Right forelimb (tissue), 1 donor: ENCODE data around the gene SLC9A3.

Experiments
- DNase-seq: peaks from one replicate; pipeline ENCODE4 v3.0.0-alpha.2; 2018

Gene SLC9A3

DNA sequence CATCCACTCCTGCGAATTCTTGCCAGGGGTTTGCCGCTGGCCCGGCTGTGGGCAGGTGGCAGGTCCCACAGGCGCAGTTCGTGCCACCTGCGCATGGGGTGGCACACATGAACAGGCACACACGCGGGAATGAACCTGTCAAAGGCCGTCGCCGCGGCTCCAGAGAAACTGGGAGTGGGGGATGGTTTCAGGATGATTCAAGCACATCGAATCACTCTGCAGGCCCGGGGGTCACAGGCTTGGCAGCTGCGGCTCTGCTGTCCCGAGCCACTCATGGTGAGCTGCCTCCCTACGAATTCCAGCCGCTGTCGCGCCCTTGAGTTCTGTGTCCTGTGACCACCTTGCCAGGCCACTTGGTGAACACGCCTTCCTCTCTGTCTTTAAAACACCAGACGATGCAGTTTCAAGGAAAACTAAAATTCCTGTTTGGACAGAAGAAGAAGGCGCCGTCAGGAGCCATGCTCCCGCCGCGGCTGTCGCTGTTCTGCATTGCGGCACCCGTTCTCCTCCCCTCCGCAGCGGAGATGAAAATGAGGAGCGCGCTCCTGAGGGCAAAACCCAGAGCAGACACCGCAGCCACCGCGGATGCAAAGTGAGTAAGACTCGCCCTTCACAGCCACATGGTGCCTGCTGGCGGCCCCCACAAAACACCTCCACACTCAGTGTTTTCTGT, 96.7 kb downstream of the SLC9A3 start:
- no peak for DNase-seq

DNA sequence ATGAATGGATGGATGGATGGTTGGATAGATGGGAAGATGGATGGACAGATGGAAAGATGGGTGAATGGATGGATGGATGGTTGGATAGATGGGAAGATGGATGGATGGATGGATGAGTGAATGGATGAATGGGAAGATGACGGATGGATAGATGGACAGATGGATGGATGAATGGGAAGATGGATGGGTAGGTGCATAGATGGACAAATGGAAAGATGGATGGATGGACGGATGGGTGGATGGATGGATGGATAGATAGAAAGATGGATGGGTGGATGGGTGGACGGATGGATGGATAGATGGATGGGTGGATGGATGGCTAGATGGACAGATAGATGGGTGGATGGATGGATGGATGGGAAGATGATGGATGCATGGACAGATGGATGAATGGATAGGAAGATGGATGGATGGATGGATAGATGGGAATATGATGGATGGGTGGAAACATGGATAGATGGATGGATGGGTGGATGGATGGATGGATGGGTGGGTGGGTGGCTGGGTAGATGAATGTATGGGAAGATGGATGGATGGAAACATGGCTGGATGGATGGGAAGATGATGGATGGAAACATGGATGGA, 97.8 kb downstream of the SLC9A3 start:
- DNase-seq: no peak

DNA sequence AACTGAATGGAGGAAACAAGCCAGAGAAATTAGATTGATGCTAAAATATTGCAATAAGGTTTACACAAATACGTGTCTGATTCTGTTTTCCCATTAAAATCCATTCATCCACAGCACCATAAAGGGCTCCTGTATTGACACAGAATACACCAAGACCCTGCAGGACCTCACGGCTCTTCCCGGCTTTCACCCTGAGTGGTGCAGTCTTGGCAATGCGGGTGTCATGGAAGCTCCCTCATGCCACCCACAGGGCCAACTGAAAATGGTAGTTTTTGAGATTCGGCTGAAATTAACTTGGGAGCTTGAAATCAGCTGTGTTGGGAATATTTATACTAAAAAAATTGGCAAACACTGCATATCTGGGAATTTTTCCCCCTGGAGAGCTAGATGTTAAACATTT, 98.5 kb downstream of the SLC9A3 start:
- no peak for DNase-seq

DNA sequence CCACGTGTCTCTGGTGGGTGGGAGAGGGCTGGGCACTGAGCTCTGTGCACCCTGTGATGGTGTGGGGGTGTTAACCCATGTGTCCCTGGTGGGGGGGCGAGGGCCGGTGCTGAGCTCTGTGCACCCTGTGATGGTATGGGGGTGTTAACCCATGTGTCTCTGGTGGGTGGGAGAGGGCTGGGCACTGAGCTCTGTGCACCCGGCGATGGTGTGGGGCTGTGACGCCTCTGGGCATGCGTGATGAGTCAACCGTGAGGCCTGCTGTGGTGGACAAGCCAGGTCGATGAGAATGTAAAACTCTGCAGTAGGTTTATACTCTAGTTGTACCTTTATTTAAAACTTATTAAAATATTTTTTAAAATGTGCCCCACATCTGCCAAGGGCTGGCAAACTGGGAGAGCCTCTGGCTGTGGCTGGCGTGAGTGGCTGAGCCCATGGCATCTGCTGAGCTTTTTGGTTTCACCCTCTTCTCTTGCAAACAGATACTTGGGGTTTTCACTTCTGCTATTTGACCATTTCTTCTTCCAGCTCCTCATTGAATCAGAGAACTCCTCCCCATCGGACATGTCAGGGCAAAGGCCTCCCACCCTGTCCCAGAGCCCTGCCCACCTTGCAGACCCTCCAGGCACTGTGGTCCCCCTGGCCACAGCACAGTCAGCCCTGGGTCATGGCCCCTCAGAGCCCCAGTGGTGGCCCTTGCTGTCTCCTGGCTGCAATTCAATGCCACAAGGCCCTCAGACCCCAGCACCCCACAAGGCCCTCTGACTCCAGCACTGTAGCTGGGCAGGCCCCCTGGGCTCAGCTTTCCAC, 99.7 kb downstream of the SLC9A3 start:
- DNase-seq: no peak

DNA sequence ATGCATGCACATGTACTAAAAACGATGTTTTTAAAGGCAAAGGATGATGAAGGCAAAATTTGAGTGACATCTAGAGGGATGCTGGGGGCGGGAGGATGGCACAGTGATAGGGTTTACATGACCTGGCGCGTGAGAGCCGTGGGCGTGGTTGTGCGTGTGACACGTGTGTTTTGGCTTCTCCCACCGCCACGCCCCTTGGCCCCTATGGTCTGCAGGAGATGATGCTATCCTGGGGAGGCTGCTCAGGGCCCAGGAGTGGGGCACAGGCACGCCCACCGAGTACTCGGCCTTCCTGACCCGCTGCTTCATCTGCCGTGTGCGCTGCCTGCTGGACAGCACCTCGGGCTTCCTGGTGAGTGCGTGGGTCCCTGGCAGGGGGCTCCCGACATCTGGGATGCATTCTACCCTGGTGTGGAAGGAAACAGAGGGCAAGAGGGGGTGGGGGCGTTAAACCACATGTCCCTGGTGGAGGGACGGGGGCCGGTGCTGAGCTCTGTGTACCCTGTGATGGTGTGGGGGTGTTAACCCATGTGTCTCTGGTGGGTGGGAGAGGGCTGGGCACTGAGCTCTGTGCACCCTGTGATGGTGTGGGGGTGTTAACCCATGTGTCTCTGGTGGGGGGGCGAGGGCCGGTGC, 100.5 kb downstream of the SLC9A3 start:
- no peak for DNase-seq

DNA sequence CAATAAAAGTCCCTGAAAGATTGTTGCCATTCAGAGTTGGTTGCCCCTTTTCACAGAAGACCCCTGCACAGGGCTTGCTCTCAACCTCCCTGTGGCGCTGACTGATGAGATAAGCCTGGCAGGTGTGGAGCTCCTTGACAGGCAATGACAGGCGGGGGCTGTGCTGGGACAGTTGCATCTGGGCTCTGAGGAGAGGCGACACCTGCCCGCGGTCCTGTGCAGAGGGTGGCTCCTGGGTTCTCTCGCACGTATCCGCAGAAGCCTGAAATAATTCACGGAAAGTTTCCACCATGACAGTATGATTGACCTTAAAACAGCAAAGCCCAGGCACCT, 101.0 kb downstream of the SLC9A3 start:
- no peak for DNase-seq

DNA sequence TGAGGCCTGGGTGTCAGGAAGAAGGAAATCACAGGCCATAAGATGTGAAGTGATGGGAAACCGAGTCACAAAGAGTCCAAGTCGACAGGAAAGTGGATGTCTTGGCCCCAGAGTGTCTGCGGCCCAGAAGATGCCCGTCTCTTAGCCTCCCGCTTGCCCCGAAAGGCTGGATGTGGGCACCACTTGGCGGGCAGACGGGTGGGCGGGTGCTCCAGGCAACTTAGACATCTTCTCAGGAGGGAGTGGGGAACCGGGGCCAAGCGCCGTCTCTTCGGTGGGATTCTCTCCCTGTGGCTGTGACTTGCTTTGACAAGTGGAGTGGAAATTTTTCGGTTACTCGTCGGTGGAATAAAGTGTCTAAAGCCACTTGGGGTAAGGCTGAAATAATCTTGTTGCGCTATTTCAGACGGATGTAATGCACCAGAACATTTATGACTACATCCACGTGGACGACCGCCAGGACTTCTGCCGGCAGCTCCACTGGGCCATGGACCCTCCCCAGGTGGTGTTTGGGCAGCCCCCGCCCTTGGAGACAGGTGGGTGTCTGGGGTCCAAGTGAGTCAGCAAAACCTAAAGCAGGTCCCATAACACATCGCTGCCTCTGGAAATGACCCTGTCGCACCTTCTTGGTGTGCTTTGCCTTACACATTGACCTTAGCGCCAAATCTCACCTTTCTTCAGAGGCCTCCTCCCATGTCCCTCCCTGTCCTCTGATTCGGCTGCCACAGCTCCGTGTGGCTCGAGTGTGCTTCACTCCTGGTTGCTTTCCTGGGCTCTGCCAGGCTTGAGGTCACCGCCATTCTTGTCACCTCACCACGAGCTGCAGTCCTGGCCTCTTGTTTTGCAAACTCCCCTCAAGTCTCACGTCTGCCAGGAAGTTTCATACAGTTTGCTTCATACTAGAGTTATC, 101.7 kb downstream of the SLC9A3 start:
- DNase-seq: no peak

DNA sequence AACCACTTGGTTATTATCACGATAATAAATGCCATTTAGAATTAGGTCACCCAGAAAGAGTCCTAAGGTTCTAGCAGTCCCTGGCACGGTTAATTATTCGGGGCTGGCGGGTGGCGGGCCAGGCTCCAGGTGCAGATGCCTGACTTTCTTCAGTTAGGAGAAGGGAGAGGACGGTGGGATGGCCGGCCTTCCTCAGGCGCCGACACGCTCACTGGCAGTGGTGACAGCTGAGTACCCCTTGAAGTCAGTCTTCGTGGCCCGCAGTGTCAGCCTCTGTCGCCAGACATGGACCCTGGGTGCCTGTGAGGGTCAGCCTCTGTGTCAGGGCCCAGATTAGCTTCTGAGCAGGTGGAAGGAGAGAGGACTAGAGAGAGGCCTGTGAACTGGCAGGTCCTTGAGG, 102.3 kb downstream of the SLC9A3 start:
- no peak for DNase-seq

DNA sequence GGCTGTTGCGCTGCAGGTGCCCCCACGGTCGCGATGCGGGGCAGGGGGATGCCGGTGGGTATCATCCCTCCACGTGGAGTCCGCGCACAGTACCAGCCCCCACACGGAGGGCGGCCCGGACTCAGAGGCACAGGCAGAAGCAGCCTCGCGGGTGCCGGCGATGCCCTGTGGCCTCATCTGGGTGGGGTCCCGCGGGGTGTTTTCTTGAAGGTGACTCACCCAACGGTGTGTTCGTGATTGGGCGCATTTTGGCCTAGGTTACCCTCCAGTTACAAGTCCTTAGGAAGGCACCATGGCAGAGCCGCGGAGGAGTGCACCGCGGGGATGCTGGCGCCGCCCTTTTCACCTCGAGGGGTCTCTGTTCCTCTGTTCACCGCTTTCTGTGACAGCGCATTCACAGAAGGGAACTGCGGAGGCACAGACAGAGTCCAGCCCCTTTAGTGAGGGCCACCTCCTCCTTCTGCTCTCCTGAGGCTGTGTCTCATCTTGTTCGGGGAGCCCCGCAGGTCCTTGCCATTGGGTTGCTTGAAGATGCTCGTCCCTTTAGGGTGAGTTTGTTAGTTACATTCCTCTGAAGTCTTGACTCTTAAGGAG, 102.9 kb downstream of the SLC9A3 start:
- DNase-seq: no peak

DNA sequence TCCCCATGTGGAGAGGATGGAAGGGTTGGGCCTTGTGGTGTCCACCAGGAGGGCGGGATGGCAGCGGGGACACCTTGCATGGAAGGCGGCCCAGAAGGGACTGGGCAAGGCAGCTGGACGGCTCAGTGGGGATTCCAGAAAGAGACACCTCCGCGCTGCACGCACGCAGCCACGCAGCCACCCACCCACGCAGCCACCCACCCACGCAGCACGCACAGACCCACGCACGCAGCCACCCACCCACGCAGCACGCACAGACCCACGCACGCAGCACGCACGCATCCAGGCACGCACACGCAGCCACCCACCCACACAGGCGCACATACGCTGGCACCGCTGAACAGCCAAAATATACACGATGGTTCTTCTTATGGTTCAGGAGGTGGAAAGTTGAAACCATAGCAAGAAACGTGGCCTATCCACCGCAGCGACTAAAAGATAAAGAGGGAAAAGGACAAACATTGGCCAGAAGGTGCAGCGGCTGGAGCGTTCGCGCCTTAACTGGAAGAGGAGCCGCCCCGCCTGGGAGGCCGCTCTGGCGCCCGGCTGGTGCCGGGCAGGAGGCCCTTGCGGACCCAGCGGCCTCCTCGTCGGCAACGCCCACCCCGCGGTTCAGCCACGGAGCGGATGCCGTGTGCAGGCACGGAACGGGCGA, 103.5 kb downstream of the SLC9A3 start:
- no peak for DNase-seq
